Esophagus squamous epithelium (tissue), 4 donors: ENCODE results near the gene NEUROG2.
"Not testable (repeated sequence)": the region's sequence is repeated elsewhere in the genome, so short reads cannot be mapped to it uniquely, and the experiment has no call there.

Experiments
- CTCF ChIP-seq, 6 experiments: fragments of 450-650 bp in 4 of 6; fragments of 200-600 bp in 2 of 6; sonication (generic) in 2 of 6; IDR thresholded peaks; one replicate each; pipeline ENCODE4 v1.5.1; 2016 to 2019; ENCODE audit warnings: antibody characterized with exemption in 6 of 6, mild to moderate bottlenecking in 4 of 6, moderate library complexity in 4 of 6
- POLR2A ChIP-seq, 4 donors: fragments of 450-650 bp; IDR thresholded peaks; one replicate each; pipeline ENCODE4 v1.6.1; 2017; ENCODE audit warnings: antibody characterized with exemption in 4 of 4, mild to moderate bottlenecking in 4 of 4, moderate library complexity in 3 of 4

DNA sequence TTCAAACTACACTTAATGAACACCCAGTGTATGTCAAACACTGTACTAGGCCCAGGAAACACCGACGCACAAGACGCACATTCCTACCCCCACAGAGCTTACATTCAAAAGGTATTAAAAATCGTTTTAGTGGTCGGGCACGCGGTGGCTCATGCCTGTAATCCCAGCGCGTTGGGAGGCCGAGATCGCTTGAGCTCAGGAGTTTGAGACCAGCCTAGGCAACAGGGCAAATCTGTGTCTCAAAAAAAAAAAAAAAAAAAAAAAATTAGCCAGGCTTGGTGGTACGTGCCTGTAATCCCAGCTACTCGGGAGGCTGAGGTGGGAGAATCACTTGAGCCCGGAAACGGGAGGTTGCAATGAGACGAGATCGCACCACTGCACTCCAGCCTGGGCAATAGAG is 6.5 kb upstream of the NEUROG2 start:
- TF ChIP-seq POLR2A, CTCF (IDR thresholded peaks at IDR 0.05): not testable (repeated sequence)
